GM12878 (cell line): ENCODE data around the gene STRN4. TPM values are rescaled to one million over a fixed set of nuclear protein-coding genes. Genes with fewer than 3 reads are reported as not detected.
A peak's percentile ranks its signal among the peaks of the same experiment; 100 is the strongest.

ENCODE experiments used
- CBFB ChIP-seq: IDR thresholded peaks from 2 replicates; pipeline ENCODE4 v1.6.1; 2016; ENCODE audit warnings: antibody characterized with exemption, low read depth
- CEBPB ChIP-seq, 2 experiments: fragments of 150-350 bp in 1 of 2; IDR thresholded peaks; 2 replicates each; pipeline ENCODE4 v1.6.1; 2012 to 2014; ENCODE audit warnings: low read depth in 2 of 2, low read length in 2 of 2, borderline replicate concordance in 1 of 2, inconsistent platforms in 1 of 2
- ETV6 ChIP-seq, 2 experiments: fragments of 450-650 bp in 1 of 2; IDR thresholded peaks in 1 of 2; conservative IDR thresholded peaks in 1 of 2; 2 replicates each; pipeline ENCODE4 v1.6.1; 2014; ENCODE audit warnings: antibody characterized with exemption in 1 of 2, borderline replicate concordance in 1 of 2, low read depth in 1 of 2, mild to moderate bottlenecking in 1 of 2, moderate library complexity in 1 of 2
- HSF1 ChIP-seq: fragments of 150-350 bp; IDR thresholded peaks from 2 replicates; pipeline ENCODE4 v1.6.1; 2014; ENCODE audit warnings: mild to moderate bottlenecking, low read depth, low read length
- IKZF1 ChIP-seq: fragments of 450-650 bp; conservative IDR thresholded peaks from 2 replicates; pipeline ENCODE4 v1.6.1; 2017; ENCODE audit warnings: antibody characterized with exemption, mild to moderate bottlenecking
- LARP7 ChIP-seq: fragments of 450-650 bp; IDR thresholded peaks from 2 replicates; pipeline ENCODE4 v1.6.1; 2017; ENCODE audit warnings: mild to moderate bottlenecking
- NKRF ChIP-seq: fragments of 450-650 bp; conservative IDR thresholded peaks from 2 replicates; pipeline ENCODE4 v1.6.1; 2017; ENCODE audit warnings: mild to moderate bottlenecking, moderate library complexity
- POLR2A ChIP-seq: IDR thresholded peaks from 2 replicates; pipeline ENCODE4 v1.6.1; 2011; ENCODE audit warnings: low read depth, mild to moderate bottlenecking, low read length
- PRDM15 ChIP-seq: fragments of 450-650 bp; formaldehyde crosslinking; IDR thresholded peaks from 2 replicates; pipeline ENCODE4 v1.4.0; 2020; ENCODE audit warnings: mild to moderate bottlenecking, moderate library complexity
- RBBP5 ChIP-seq: fragments of 200-600 bp; sonication (generic); conservative IDR thresholded peaks from 2 replicates; pipeline ENCODE4 v1.6.1; 2016
- SMAD5 ChIP-seq: IDR thresholded peaks from 2 replicates; pipeline ENCODE4 v1.6.1; 2016; ENCODE audit warnings: antibody characterized with exemption, low read depth
- STAT3 ChIP-seq: IDR thresholded peaks from 2 replicates; pipeline ENCODE4 v1.6.1; 2011; ENCODE audit warnings: low read depth, low read length, improper control_type of control experiment
- SUPT20H ChIP-seq: IDR thresholded peaks from 2 replicates; pipeline ENCODE4 v1.6.1; 2011; ENCODE audit warnings: low read depth, mild to moderate bottlenecking, low read length, moderate library complexity, borderline replicate concordance; ENCODE audit not compliant: control insufficient read depth
- TAF1 ChIP-seq: IDR thresholded peaks from 2 replicates; pipeline ENCODE4 v1.6.1; 2011; ENCODE audit warnings: mild to moderate bottlenecking, low read depth, low read length, borderline replicate concordance
- ZBTB11 ChIP-seq: fragments of 450-650 bp; formaldehyde crosslinking; IDR thresholded peaks from 2 replicates; pipeline ENCODE4 v1.5.0; 2022; ENCODE audit warnings: mild to moderate bottlenecking, missing genetic modification characterization
- ZNF622 ChIP-seq: fragments of 450-650 bp; IDR thresholded peaks from 2 replicates; pipeline ENCODE4 v1.6.1; 2017; ENCODE audit warnings: mild to moderate bottlenecking, inconsistent platforms
- polyA plus RNA-seq, 11 experiments: library from polyadenylated mRNA; depleted of rRNA in 4 of 11; unstranded in 6 of 11; stranded (reverse) in 5 of 11; fragments of >200 nt; fragmentation: Nextera tagmentation in 4 of 11; fragmentation: Illumina TruSeq in 1 of 11; extraction: Ambion mirVana in 4 of 11; extraction: Trizol in 1 of 11; gene quantifications; 1 replicate in 1 of 11; 2 replicates in 10 of 11; pipeline versions ENCODE4 v1.2.1 to v1.2.3, GENCODE V29; 2011 to 2016; ENCODE audit warnings: inconsistent platforms in 2 of 11, missing spikeins in 2 of 11, low read depth in 1 of 11
- total RNA-seq, 4 experiments: library from RNA; depleted of rRNA in 3 of 4; stranded (reverse); fragments of >200 nt in 3 of 4; fragmentation: Illumina TruSeq in 1 of 4; extraction: Trizol in 1 of 4; gene quantifications; 2 replicates each; pipeline versions ENCODE4 v1.2.1 to v1.2.3, GENCODE V29; 2013 to 2021

STRN4 gene
- total and polyA plus RNA-seq, 10 of the 15 experiments (the other 5 are each of a cell fraction or from before 2014, with no cell fraction given): 0.42 to 62.8 (median 22.5) TPM

GRCh38 chr19:46784262-46785053, 38.2 kb upstream of the STRN4 start (continued):
- TF ChIP-seq IKZF1 (peak; percentile 49; the same call in 1 of the 2 replicates), RBBP5 (no peak), HSF1 (no peak), ETV6 (conservative IDR thresholded peaks at IDR 0.05 in 1 of 2, IDR thresholded peaks at IDR 0.05 in 1 of 2; ENCODE audit: borderline replicate concordance in 1 of 2, low read depth in 1 of 2) (peak in 1 of 2 experiments; percentile 61; a peak in 2 of 4 replicates), POLR2A (peak; percentile 84), TAF1 (no peak), CEBPB (IDR thresholded peaks at IDR 0.05; ENCODE audit: borderline replicate concordance in 1 of 2, low read depth in 2 of 2, low read length in 2 of 2) (peak in 1 of 2 experiments; percentile 81; a peak in 1 of 4 replicates), PRDM15 (CRISPR knock-in tag) (no peak), LARP7 (peak; percentile 35; the same call in 1 of the 2 replicates), ZNF622 (no peak), ZBTB11 (no peak), CBFB (no peak), SMAD5 (no peak), NKRF (no peak), STAT3 (no peak), SUPT20H (no peak)
